ENCODE measurements around the gene LRIG1.

DNA sequence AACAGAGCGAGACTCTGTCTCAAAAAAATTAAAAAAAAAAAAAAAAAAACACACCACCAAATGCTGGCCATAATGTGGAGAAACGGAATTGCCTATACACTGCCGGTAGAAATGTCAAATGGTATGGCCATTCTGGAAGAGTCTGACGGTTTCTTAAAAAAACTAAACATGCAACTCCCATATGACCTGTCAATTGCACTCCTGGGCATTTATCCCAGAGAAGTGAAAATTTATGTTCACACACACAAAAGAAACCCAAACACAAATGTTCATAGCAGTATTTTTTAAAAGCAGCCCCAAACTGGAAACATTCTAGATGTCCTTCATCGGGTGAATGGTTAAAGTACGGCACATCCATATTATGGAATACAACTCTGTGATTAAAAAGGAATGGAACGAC is 66.1 kb downstream of the LRIG1 start:
- TF ChIP-seq, protein P1, sequence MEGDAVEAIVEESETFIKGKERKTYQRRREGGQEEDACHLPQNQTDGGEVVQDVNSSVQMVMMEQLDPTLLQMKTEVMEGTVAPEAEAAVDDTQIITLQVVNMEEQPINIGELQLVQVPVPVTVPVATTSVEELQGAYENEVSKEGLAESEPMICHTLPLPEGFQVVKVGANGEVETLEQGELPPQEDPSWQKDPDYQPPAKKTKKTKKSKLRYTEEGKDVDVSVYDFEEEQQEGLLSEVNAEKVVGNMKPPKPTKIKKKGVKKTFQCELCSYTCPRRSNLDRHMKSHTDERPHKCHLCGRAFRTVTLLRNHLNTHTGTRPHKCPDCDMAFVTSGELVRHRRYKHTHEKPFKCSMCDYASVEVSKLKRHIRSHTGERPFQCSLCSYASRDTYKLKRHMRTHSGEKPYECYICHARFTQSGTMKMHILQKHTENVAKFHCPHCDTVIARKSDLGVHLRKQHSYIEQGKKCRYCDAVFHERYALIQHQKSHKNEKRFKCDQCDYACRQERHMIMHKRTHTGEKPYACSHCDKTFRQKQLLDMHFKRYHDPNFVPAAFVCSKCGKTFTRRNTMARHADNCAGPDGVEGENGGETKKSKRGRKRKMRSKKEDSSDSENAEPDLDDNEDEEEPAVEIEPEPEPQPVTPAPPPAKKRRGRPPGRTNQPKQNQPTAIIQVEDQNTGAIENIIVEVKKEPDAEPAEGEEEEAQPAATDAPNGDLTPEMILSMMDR (IDR thresholded peaks at IDR 0.05; ENCODE audit: low read depth, low read length, poor library complexity, severe bottlenecking), result no peak
- no peak for TF ChIP-seq EZH2phosphoT487 (IDR thresholded peaks at IDR 0.05; ENCODE audit: borderline replicate concordance, low read length)
